Midbrain (tissue), 1 donor: ENCODE results near the gene DHRS13.

Source experiments
- DNase-seq: peaks from one replicate; lab custom pipeline; 2025; lab: John Stamatoyannopoulos, UW

The DHRS13 gene

GRCh38 chr17:28902819-28903545 lies at the start of gene DHRS13:
TSS of gene DHRS13 (minus strand) at chr17:28903079. CDS start at chr17:28902944, 135 bp downstream.
- DNase-seq, result peak; percentile 82

GRCh38 chr17:28951991-28952975 lies 49.4 kb upstream of the DHRS13 start:
- peak; percentile 99 for DNase-seq

- peak; percentile 99 for DNase-seq
Observed at GRCh38 chr17:28951428-28951990, 48.6 kb upstream of the DHRS13 start, which contains the start of gene PHF12. TSS of gene PHF12 (minus strand) at chr17:28951518. CDS start at chr17:28950960, 558 bp downstream.

GRCh38 chr17:28950752-28951427 lies 48.0 kb upstream of the DHRS13 start:
- no peak for DNase-seq

- peak; percentile 37 for DNase-seq
Observed at GRCh38 chr17:28950017-28950751, 47.3 kb upstream of the DHRS13 start.

GRCh38 chr17:28949185-28950016 lies 46.5 kb upstream of the DHRS13 start:
- peak; percentile 63 for DNase-seq

GRCh38 chr17:28948873-28949184 lies 46.0 kb upstream of the DHRS13 start:
- peak; percentile 43 for DNase-seq

GRCh38 chr17:28948342-28948741 lies 45.5 kb upstream of the DHRS13 start:
- DNase-seq, result no peak

DNA sequence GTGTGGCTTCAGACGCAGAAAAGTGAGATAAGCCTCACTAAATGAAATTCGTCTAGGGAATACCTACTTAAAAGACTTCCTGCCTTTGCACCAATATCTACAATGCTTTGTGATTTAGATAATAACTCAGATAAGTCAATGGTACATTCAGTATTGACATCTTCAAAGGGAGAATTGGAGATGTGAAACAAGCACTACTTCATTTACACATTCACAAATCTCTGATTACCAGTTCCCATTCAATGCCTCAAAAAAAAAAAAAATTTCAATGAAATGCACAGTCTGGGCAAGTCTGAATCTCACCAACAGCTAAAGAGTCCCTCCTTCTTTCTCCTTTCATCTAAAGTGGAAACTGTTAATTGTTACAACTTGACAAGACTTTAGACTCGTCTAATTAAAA lies 44.8 kb upstream of the DHRS13 start:
- no peak for DNase-seq

GRCh38 chr17:28946239-28946638 lies 43.4 kb upstream of the DHRS13 start:
- no peak for DNase-seq

GRCh38 chr17:28944862-28945741 lies 42.2 kb upstream of the DHRS13 start:
- DNase-seq, result no peak

- no peak for DNase-seq
Observed at GRCh38 chr17:28944343-28944742, 41.5 kb upstream of the DHRS13 start.

DNA sequence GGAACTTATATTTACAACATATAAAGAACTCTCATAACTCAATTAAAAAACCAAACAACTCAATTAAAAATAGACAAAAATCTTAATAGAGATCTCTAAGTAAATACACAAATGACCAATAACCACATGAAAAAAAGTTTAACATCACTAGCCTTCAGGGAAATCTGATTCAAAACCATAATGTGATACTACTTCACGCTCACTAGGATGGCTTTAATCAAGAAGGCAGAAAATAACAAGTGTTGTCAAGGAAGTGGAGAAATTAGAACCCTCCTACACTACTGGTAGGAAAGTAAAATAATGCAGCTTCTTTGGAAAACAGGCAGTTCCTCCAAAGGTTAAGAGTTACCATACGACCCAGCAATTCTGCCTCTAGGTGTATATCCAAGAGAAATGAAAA lies 40.0 kb upstream of the DHRS13 start:
- DNase-seq, result no peak

- no peak for DNase-seq
Observed at GRCh38 chr17:28941251-28941650, 38.4 kb upstream of the DHRS13 start.

GRCh38 chr17:28940675-28941074 lies 37.8 kb upstream of the DHRS13 start:
- DNase-seq, result peak; percentile 41

DNA sequence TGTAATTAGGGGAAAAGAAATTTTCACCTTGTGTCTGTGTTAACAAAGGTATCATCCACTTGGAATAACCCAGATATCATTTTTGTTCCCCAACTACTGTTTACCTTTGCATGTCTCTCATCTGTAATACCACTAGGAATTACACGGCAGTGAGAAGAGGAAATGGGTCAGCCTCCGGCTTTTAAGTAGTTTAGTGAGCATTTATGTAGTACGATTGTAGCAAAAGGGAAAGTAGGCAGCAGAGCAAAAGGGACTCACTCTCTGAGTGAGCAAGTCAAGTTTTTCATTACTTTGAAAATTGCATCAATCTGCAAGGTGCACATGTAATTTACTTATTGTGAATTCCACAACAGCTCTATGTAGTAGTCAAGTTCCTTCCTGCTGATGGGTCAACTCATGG lies 37.3 kb upstream of the DHRS13 start:
- DNase-seq, result no peak

DNA sequence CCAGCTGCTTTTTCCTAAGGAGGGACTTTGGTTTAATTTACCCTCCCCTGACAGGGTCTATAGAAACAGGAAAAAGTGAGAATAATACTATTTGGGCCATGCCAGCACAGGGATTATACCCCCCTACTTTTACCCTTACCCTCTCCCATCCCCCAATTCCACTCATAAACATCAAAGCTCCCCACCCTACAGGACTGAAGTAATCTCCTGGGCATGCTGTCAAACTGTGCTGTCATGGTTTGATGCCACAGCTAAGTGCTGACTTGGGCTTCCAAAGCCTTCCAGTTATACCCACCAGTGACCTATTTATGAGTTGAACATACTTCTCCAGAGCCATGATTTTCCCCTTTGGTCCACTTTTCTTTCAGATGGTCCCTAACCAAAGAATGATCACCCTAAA lies 35.7 kb upstream of the DHRS13 start:
- peak; percentile 28 for DNase-seq

GRCh38 chr17:28937044-28937729 lies 34.3 kb upstream of the DHRS13 start:
- peak; percentile 86 for DNase-seq
